ENCODE data around the gene RHBDL2. TPM values are rescaled to one million over a fixed set of nuclear protein-coding genes. Genes with fewer than 3 reads are reported as not detected.

The RHBDL2 gene
- total and polyA plus RNA-seq, 8 donors: 4.3 to 24.9 (median 9.2) TPM; not detected in 2

DNA sequence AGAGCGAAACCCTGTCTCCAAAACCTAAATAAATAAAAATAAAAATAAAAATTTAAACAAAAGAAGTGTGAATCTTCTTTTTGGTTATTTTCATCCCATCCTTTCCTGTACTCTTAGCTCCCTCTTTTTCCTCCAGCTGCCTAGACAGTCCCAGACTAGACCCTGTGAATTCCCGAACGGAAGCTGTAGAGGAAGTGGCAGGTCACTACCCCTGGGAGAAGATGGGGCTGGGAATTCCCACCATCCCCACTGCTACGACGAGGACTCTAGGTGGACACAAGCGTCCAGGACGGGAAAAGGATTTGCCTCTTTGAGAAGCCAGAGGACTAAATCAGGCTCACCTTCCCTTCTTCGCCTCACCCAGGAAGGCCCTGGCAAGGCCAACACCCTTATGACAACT, 12.6 kb downstream of the RHBDL2 start:
- Histone ChIP-seq H3K9me3 (no peaks in the 10 kb centered on the region), H3K4me3 (no peak overlapping the region), H3K4me1 (no peaks in the 10 kb centered on the region), H3K36me3 (no peaks in the 10 kb centered on the region), H3K27ac (no peak overlapping the region), H3K27me3 (no peaks in the 10 kb centered on the region)
- 76 to 93% (median 86%) methylated on average over 8 of the region's 8 CpGs for WGBS, 5 donors
- peak in 1 of 2 donors; percentile 25 for DNase-seq
- intact Hi-C loops (cut with DNase I; ENCODE audit: low total_unique reads): no loop called here
- no peak for TF ChIP-seq POLR2A (IDR thresholded peaks at IDR 0.05)
- TF ChIP-seq CTCF (IDR thresholded peaks at IDR 0.05): no peak
- TF ChIP-seq EP300 (IDR thresholded peaks at IDR 0.05): no peak
- no peak for TF ChIP-seq POLR2AphosphoS5 (IDR thresholded peaks at IDR 0.05)

- 78 to 97% (median 93%) methylated on average over 3 of the region's 3 CpGs for WGBS, 5 donors
- Histone ChIP-seq H3K4me1 (peaks cover 0 to 4% (median 0%) of the 10 kb centered on the region in 4 donors), H3K9me3 (no peaks in the 10 kb centered on the region), H3K4me3 (no peak overlapping the region), H3K36me3 (no peaks in the 10 kb centered on the region), H3K27ac (no peak overlapping the region), H3K27me3 (no peaks in the 10 kb centered on the region)
- DNase-seq: no peak
- intact Hi-C loops (cut with DNase I; ENCODE audit: low total_unique reads): no loop called here
- no peak for TF ChIP-seq EP300 (IDR thresholded peaks at IDR 0.05)
- no peak for TF ChIP-seq POLR2A (IDR thresholded peaks at IDR 0.05)
Measured at GRCh38 chr1:38926091-38926490, 15.5 kb downstream of the RHBDL2 start.

DNA sequence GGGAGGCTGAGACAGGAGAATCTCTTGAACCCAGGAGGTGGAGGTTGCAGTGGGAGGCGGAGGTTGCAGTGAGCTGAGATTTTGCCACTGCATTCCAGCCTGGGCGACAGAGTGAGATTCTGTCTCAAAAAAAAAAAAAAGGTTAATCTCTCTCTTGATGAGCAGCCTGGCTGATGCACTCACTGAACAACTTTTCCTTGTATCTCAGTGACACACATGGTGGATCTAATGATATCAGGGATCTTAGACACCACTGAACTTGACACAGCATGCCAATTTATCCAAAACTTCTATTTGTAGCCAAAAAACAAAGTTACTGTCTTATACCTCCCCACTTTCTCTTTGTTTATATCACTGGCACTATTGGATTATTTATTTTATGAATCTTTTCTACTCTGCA, 16.2 kb downstream of the RHBDL2 start:
- Histone ChIP-seq H3K27ac (no peak overlapping the region), H3K4me1 (peaks cover 0 to 4% (median 0%) of the 10 kb centered on the region in 4 donors), H3K27me3 (no peaks in the 10 kb centered on the region), H3K9me3 (no peaks in the 10 kb centered on the region), H3K36me3 (no peaks in the 10 kb centered on the region), H3K4me3 (no peak overlapping the region)
- 82 to 100% (median 95%) methylated on average over 2 of the region's 2 CpGs for WGBS, 5 donors
- DNase-seq: no peak
- intact Hi-C loops (cut with DNase I; ENCODE audit: low total_unique reads): no loop called here
- TF ChIP-seq EP300 (IDR thresholded peaks at IDR 0.05): no peak
- TF ChIP-seq POLR2AphosphoS5 (IDR thresholded peaks at IDR 0.05): no peak
- TF ChIP-seq CTCF (IDR thresholded peaks at IDR 0.05): no peak
- no peak for TF ChIP-seq POLR2A (IDR thresholded peaks at IDR 0.05)

- WGBS, 5 donors: 30 to 66% (median 50%) methylated on average over 3 of the region's 3 CpGs
- no peak overlapping the region for H3K4me3 ChIP-seq
- H3K27ac ChIP-seq: peak overlapping the region in 2 of 5 donors; percentile 8 to 43
- peak; percentile 35 to 61 for DNase-seq
- H3K27me3 ChIP-seq: no peaks in the 10 kb centered on the region
- TF ChIP-seq POLR2A (IDR thresholded peaks at IDR 0.05) (no peak), EP300 (IDR thresholded peaks at IDR 0.05) (no peak), POLR2AphosphoS5 (IDR thresholded peaks at IDR 0.05) (peak in 1 of 3 donors; percentile 52), CTCF (IDR thresholded peaks at IDR 0.05) (no peak)
- no peaks in the 10 kb centered on the region for H3K36me3 ChIP-seq
- no peaks in the 10 kb centered on the region for H3K9me3 ChIP-seq
- intact Hi-C loops (cut with DNase I; ENCODE audit: low total_unique reads): no loop called here
- H3K4me1 ChIP-seq: peaks cover 0 to 4% (median 0%) of the 10 kb centered on the region in 4 donors
Measured at GRCh38 chr1:38923607-38924006, 18.0 kb downstream of the RHBDL2 start.

DNA sequence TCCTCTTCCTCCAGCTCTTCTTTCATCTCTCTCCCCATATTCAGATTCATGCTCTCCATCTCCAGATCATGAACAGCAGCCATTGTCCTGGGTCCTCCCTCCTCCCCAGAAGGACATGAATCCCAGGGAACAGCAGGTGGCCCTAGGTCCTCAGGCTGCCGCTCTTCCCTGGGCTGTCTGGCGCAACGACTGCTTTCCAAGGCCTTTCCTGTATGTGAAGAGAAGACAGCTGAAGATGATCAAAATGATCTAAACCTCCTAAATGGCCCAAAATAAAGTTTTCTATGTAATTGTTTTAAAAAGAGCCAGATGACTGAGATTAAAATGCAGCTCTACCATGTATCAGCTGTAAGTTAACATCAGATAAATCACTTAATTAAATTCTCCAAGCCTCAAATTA, 22.5 kb downstream of the RHBDL2 start:
- 47 to 57% (median 55%) methylated on average over 3 of the region's 3 CpGs for WGBS, 5 donors
- Histone ChIP-seq H3K36me3 (peaks cover 0 to 13% (median 9%) of the 10 kb centered on the region in 4 donors), H3K4me1 (peaks cover 0 to 4% (median 0%) of the 10 kb centered on the region in 4 donors), H3K9me3 (no peaks in the 10 kb centered on the region), H3K27ac (no peak overlapping the region), H3K4me3 (no peak overlapping the region), H3K27me3 (no peaks in the 10 kb centered on the region)
- intact Hi-C loops (cut with DNase I; ENCODE audit: low total_unique reads): no loop called here
- peak in 1 of 7 experiments; percentile 37 for TF ChIP-seq CTCF (IDR thresholded peaks at IDR 0.05)
- TF ChIP-seq EP300 (IDR thresholded peaks at IDR 0.05): no peak
- peak in 1 of 3 donors; percentile 15 for TF ChIP-seq POLR2AphosphoS5 (IDR thresholded peaks at IDR 0.05)
- no peak for TF ChIP-seq POLR2A (IDR thresholded peaks at IDR 0.05)
- peak in 1 of 2 donors; percentile 44 for DNase-seq
